ENCODE data around the gene COPZ1.
"Not testable (repeated sequence)": the region's sequence is repeated elsewhere in the genome, so short reads cannot be mapped to it uniquely, and the experiment has no call there.

The COPZ1 gene

DNA sequence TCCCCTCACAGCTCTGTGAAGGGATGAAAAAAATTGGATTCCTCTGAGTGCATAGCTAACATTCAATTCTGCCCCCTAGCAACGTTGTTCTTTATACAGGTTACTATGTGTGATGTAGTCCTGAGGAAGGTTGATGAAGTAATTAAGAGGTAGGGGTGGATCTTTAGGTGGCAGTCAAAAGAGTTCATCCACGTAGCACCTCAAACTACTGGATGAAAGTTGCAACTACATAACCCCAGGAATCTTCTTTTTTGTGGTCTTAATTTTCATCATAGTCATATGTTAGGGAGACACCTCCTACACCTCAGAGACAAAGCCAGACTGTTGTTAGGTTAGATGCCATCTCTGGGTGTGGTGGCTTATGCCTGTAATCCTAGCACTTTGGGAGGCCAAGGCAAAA, 13.9 kb upstream of the COPZ1 start:
- Histone ChIP-seq H3K9ac (ENCODE audit: low read depth in 1 of 2, low read length in 2 of 2) (no peak overlapping the region), H3K4me1 (ENCODE audit: control insufficient read depth in 2 of 2, insufficient read depth in 2 of 2, low read length in 2 of 2) (peaks cover 0 to 4% of the 10 kb centered on the region in 2 donors), H3K4me3 (ENCODE audit: low read length in 2 of 2) (no peak overlapping the region), H3K36me3 (ENCODE audit: control insufficient read depth in 2 of 2, insufficient read depth in 2 of 2, low read length in 2 of 2) (no peaks in the 10 kb centered on the region), H3K27me3 (ENCODE audit: control insufficient read depth in 2 of 2, insufficient read depth in 2 of 2, low read length in 2 of 2) (peaks cover 0 to 2% of the 10 kb centered on the region in 2 donors), H3K9me3 (ENCODE audit: control insufficient read depth in 2 of 2, low read length in 2 of 2) (no peaks in the 10 kb centered on the region), H3K27ac (ENCODE audit: low read depth in 2 of 2, low read length in 2 of 2) (no peak overlapping the region)

DNA sequence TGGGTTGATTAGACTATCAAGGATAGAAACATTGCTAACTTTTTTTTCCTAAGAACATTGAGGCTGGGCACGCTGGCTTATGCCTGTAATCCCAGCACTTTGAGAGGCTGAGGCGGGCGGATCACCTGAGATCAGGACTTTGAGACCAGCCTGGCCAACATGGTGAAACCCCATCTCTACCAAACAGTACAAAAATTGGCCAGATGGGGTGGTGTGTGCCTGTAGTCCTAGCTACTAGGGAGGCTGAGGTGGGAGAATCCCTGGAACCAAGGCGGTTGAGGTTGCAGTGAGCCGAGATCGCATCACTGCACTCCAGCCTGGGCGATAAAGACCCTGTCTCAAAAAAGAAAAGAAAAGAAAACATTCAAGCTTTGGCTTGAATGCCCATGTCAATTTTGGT, 12.6 kb upstream of the COPZ1 start:
- not testable (repeated sequence) for H3K27ac ChIP-seq (ENCODE audit: low read depth in 2 of 2, low read length in 2 of 2); H3K9me3 ChIP-seq (ENCODE audit: control insufficient read depth in 2 of 2, low read length in 2 of 2); H3K4me1 ChIP-seq (ENCODE audit: control insufficient read depth in 2 of 2, insufficient read depth in 2 of 2, low read length in 2 of 2); H3K9ac ChIP-seq (ENCODE audit: low read depth in 1 of 2, low read length in 2 of 2); H3K4me3 ChIP-seq (ENCODE audit: low read length in 2 of 2); H3K27me3 ChIP-seq (ENCODE audit: control insufficient read depth in 2 of 2, insufficient read depth in 2 of 2, low read length in 2 of 2); H3K36me3 ChIP-seq (ENCODE audit: control insufficient read depth in 2 of 2, insufficient read depth in 2 of 2, low read length in 2 of 2)

DNA sequence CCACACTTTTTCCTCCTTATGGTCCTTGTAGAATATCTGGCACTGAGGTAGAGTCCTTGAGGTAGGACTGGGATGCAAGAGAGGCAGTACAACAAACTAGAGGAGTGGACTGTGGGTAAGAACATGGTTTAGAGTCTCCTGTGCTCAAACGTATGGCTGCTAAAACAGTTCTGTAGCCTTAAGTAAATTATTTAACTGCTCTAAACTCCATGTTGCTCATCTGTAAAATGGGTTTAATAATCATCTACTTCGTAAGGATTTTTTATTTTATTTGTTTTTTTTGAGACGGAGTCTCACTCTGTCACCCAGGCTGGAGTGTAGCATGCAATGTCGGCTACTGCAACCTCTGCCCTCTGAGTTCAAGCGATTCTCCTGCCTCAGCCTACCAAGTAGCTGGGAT, 3.6 kb upstream of the COPZ1 start:
- Histone ChIP-seq H3K4me3 (ENCODE audit: low read length in 2 of 2) (no peak overlapping the region), H3K36me3 (ENCODE audit: control insufficient read depth in 2 of 2, insufficient read depth in 2 of 2, low read length in 2 of 2) (no peaks in the 10 kb centered on the region), H3K9me3 (ENCODE audit: control insufficient read depth in 2 of 2, low read length in 2 of 2) (no peaks in the 10 kb centered on the region), H3K4me1 (ENCODE audit: control insufficient read depth in 2 of 2, insufficient read depth in 2 of 2, low read length in 2 of 2) (peaks cover 0 to 8% of the 10 kb centered on the region in 2 donors), H3K27ac (ENCODE audit: low read depth in 2 of 2, low read length in 2 of 2) (no peak overlapping the region), H3K27me3 (ENCODE audit: control insufficient read depth in 2 of 2, insufficient read depth in 2 of 2, low read length in 2 of 2) (no peaks in the 10 kb centered on the region), H3K9ac (ENCODE audit: low read depth in 1 of 2, low read length in 2 of 2) (no peak overlapping the region)

DNA sequence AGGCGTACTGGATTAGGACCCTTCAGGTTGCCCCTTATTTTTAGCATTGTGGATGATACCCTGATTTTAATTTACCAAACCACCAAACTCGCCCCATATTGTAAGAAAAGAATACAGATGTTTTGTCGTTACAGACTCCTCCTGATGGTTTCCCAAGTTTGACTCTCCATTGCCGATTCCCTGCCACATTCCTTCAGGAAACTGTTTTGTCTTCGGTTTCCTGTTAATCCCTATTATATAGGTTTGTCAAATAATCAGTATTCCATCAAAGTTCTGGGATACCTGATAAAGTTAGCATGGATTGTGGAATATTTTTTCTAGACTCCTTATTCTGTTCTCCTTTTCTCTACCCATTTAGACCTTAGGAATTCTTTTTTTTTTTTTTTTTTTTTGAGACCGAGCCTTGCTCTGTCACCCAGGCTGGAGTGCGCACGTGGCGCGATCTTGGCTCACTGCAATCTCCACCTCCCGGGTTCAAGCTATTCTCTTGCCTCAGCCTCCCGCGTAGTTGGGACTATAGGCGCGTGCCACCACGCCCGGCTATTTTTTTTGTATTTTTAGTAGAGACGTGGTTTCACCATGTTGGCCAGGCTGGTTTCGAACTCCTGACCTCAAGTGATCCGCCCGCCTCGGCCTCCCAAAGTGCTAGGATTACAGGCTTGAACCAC, 645 bp downstream of the COPZ1 start:
- not testable (repeated sequence) for H3K9me3 ChIP-seq (ENCODE audit: control insufficient read depth in 2 of 2, low read length in 2 of 2); H3K27me3 ChIP-seq (ENCODE audit: control insufficient read depth in 2 of 2, insufficient read depth in 2 of 2, low read length in 2 of 2); H3K36me3 ChIP-seq (ENCODE audit: control insufficient read depth in 2 of 2, insufficient read depth in 2 of 2, low read length in 2 of 2)
- H3K27ac ChIP-seq (ENCODE audit: low read depth in 2 of 2, low read length in 2 of 2) = peak overlapping the region; percentile 70 to 85
- H3K4me1 ChIP-seq (ENCODE audit: control insufficient read depth in 2 of 2, insufficient read depth in 2 of 2, low read length in 2 of 2) = peaks cover under 1 to 18% of the 10 kb centered on the region in 2 donors
- peak overlapping the region; percentile 88 to 100 for H3K4me3 ChIP-seq (ENCODE audit: low read length in 2 of 2)
- H3K9ac ChIP-seq (ENCODE audit: low read depth in 1 of 2, low read length in 2 of 2) = peak overlapping the region; percentile 83 to 98

DNA sequence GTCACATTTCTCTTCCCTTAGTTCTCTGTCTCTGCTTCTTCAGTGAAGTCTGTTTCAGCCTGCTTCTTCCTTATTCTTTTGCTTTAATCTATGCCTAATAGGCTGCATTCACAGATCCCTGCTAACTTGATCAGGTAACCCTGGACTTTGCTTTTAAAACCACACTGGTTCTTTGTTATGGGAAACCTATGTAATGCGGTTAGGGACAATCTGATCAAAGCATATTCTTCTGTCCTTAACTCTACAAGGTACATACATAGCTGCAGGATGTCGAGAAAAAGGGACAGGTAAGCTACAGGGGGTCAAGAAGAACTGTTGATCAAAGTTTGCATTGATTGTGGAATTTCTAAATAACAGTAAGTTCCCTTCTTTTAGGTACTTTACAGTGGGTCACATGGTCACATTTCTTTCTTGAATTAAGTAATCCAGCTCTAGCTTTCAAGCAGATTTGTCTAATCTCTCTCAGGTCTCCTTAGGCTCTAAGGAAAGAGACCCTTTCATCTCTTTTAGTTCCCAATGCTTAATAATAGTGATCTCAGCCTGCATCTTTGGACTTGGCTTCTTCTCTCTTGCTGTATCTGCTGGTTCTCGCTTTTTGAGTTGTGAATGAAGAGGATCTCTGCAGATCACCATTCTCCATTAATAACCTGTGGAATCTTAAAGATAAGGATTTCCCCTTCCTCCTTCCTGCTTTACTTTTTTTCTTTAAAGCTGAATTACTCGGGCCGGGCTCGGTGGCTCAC, 3.8 kb downstream of the COPZ1 start:
- Histone ChIP-seq H3K27me3 (ENCODE audit: control insufficient read depth in 2 of 2, insufficient read depth in 2 of 2, low read length in 2 of 2) (no peaks in the 10 kb centered on the region), H3K4me1 (ENCODE audit: control insufficient read depth in 2 of 2, insufficient read depth in 2 of 2, low read length in 2 of 2) (peaks cover 4 to 28% of the 10 kb centered on the region in 2 donors), H3K9ac (ENCODE audit: low read depth in 1 of 2, low read length in 2 of 2) (no peak overlapping the region), H3K36me3 (ENCODE audit: control insufficient read depth in 2 of 2, insufficient read depth in 2 of 2, low read length in 2 of 2) (peaks cover 0 to 3% of the 10 kb centered on the region in 2 donors), H3K4me3 (ENCODE audit: low read length in 2 of 2) (no peak overlapping the region), H3K9me3 (ENCODE audit: control insufficient read depth in 2 of 2, low read length in 2 of 2) (no peaks in the 10 kb centered on the region), H3K27ac (ENCODE audit: low read depth in 2 of 2, low read length in 2 of 2) (no peak overlapping the region)

DNA sequence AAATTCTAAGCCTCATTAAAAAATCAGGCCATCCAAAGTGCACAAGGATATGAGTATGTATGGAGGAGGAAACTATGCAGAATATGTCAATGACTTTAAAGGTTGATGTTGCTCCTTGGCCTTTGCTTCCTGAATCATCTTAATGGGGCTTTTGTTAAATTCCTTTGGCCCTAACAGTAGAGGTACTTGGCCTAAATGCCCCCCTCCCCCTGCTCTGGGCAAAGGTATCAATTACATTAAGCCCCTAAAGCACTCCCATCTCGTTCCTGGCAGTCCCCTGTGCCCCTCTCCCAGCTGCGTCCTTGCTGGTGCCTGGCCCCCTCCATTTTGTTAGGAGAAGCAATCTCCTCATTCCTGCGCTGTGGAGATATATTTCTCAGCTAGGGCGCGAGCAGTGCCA, 4.8 kb downstream of the COPZ1 start:
- H3K4me3 ChIP-seq (ENCODE audit: low read length in 2 of 2) = no peak overlapping the region
- no peaks in the 10 kb centered on the region for H3K27me3 ChIP-seq (ENCODE audit: control insufficient read depth in 2 of 2, insufficient read depth in 2 of 2, low read length in 2 of 2)
- H3K9me3 ChIP-seq (ENCODE audit: control insufficient read depth in 2 of 2, low read length in 2 of 2) = no peaks in the 10 kb centered on the region
- no peak overlapping the region for H3K27ac ChIP-seq (ENCODE audit: low read depth in 2 of 2, low read length in 2 of 2)
- peaks cover 4 to 23% of the 10 kb centered on the region in 2 donors for H3K4me1 ChIP-seq (ENCODE audit: control insufficient read depth in 2 of 2, insufficient read depth in 2 of 2, low read length in 2 of 2)
- no peak overlapping the region for H3K9ac ChIP-seq (ENCODE audit: low read depth in 1 of 2, low read length in 2 of 2)
- peaks cover 0 to 3% of the 10 kb centered on the region in 2 donors for H3K36me3 ChIP-seq (ENCODE audit: control insufficient read depth in 2 of 2, insufficient read depth in 2 of 2, low read length in 2 of 2)

DNA sequence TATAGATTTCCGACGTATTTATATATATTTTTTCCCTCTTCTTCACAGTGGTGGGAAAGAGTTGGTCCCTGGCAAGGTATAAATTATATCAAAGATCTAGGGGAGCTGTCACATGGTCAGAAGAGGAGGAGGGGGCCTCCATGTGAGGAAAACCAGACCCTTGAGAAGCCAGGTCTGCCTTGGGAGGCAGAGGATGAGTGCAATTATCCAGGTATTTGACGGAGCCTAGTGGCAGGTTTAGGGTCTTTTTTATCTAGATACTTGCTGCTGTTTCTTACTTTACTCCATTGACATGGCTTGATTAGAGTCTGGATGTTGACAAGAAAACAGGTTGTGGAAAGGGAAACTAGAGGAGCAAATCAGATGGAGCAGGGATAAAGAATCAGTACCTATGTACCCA, 5.5 kb downstream of the COPZ1 start:
- H3K36me3 ChIP-seq (ENCODE audit: control insufficient read depth in 2 of 2, insufficient read depth in 2 of 2, low read length in 2 of 2) = peaks cover 0 to 3% of the 10 kb centered on the region in 2 donors
- no peak overlapping the region for H3K27ac ChIP-seq (ENCODE audit: low read depth in 2 of 2, low read length in 2 of 2)
- H3K27me3 ChIP-seq (ENCODE audit: control insufficient read depth in 2 of 2, insufficient read depth in 2 of 2, low read length in 2 of 2) = no peaks in the 10 kb centered on the region
- peaks cover 4 to 23% of the 10 kb centered on the region in 2 donors for H3K4me1 ChIP-seq (ENCODE audit: control insufficient read depth in 2 of 2, insufficient read depth in 2 of 2, low read length in 2 of 2)
- H3K9ac ChIP-seq (ENCODE audit: low read depth in 1 of 2, low read length in 2 of 2) = no peak overlapping the region
- no peak overlapping the region for H3K4me3 ChIP-seq (ENCODE audit: low read length in 2 of 2)
- H3K9me3 ChIP-seq (ENCODE audit: control insufficient read depth in 2 of 2, low read length in 2 of 2) = no peaks in the 10 kb centered on the region

DNA sequence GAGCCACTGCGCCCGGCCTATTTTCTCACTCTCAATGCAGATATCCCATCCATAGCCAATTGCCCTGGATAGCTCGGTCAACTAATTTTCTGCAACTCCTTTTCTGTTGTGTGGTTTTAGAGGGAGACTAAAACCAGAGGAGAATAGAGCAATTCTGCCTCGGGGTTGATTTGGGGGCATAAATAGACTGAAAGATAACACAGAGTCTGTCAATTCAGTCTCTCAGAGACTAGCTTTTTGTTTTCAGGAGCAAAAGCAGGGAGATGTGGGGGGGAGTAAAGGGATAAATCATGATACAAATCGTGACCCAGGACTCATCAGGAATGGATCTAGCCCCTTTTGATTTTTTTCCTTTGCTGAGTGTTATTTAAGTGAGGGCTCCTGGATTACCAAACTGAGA, 6.5 kb downstream of the COPZ1 start:
- H3K9me3 ChIP-seq (ENCODE audit: control insufficient read depth in 2 of 2, low read length in 2 of 2) = no peaks in the 10 kb centered on the region
- no peaks in the 10 kb centered on the region for H3K27me3 ChIP-seq (ENCODE audit: control insufficient read depth in 2 of 2, insufficient read depth in 2 of 2, low read length in 2 of 2)
- H3K4me3 ChIP-seq (ENCODE audit: low read length in 2 of 2) = no peak overlapping the region
- no peak overlapping the region for H3K27ac ChIP-seq (ENCODE audit: low read depth in 2 of 2, low read length in 2 of 2)
- peaks cover 4 to 20% of the 10 kb centered on the region in 2 donors for H3K4me1 ChIP-seq (ENCODE audit: control insufficient read depth in 2 of 2, insufficient read depth in 2 of 2, low read length in 2 of 2)
- peaks cover 0 to 3% of the 10 kb centered on the region in 2 donors for H3K36me3 ChIP-seq (ENCODE audit: control insufficient read depth in 2 of 2, insufficient read depth in 2 of 2, low read length in 2 of 2)
- no peak overlapping the region for H3K9ac ChIP-seq (ENCODE audit: low read depth in 1 of 2, low read length in 2 of 2)

DNA sequence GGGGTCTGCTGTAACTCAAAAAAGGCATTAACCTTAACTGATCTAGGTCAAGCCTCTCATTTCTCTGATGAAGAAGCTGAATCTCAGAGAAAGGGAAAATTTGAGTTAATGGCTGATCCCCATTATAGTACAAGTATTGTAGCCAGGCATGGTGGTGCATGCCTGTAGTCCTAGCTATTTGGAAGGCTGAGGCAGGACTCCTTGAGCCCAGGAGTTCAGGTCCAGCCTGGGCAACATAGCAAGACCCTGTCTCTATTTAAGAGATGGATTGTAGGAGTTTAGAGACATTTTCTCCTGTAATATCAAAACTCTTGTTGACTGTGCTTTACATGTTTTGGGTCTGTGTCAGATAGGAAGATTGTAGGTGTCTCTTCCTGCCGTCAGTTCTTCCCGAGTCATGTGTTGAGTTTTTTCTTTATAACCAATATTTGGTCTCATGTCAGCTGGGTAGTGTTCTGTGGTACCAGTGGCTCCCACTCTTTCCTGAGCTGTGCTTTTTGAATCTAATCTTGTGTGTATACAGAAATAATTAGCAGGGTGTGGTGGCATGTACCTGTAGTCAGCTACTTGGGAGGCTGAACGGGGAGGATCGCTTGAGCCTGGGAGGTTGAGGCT, 8.6 kb downstream of the COPZ1 start:
- Histone ChIP-seq H3K36me3 (ENCODE audit: control insufficient read depth in 2 of 2, insufficient read depth in 2 of 2, low read length in 2 of 2) (peaks cover 0 to 3% of the 10 kb centered on the region in 2 donors), H3K4me1 (ENCODE audit: control insufficient read depth in 2 of 2, insufficient read depth in 2 of 2, low read length in 2 of 2) (peaks cover 7 to 17% of the 10 kb centered on the region in 2 donors), H3K9me3 (ENCODE audit: control insufficient read depth in 2 of 2, low read length in 2 of 2) (no peaks in the 10 kb centered on the region)

DNA sequence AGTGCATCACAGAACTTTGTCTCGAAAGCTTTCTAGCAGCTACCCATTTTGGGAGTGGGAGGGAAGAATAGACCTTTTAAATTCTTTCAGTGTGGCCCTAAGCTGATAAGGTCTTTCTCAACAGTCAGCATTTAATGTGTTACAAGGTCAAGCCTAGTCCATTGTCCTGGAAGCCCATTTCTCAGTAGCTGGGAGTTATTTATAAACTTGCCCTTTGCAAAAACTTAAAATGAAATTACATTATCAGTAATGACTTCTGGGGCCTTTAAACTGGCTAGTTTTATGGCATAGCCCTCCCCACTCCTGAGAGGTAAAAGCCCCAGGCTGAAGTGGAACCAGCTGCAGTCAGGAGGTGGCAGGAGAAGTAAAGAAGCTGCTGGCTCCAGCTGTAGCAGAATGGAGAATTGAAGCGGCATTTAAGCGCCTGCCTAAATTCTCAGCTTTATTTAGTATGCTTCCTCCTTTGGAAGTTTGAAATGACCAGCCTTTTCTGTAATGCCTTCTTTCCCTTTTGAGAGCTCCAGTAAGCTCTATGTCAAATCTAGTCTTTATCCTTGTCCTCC, 12.4 kb downstream of the COPZ1 start:
- H3K27me3 ChIP-seq (ENCODE audit: control insufficient read depth in 2 of 2, insufficient read depth in 2 of 2, low read length in 2 of 2) = no peaks in the 10 kb centered on the region
- no peak overlapping the region for H3K9ac ChIP-seq (ENCODE audit: low read depth in 1 of 2, low read length in 2 of 2)
- peaks cover 0 to 4% of the 10 kb centered on the region in 2 donors for H3K4me1 ChIP-seq (ENCODE audit: control insufficient read depth in 2 of 2, insufficient read depth in 2 of 2, low read length in 2 of 2)
- peaks cover 16% of the 10 kb centered on the region in 2 donors for H3K36me3 ChIP-seq (ENCODE audit: control insufficient read depth in 2 of 2, insufficient read depth in 2 of 2, low read length in 2 of 2)
- no peaks in the 10 kb centered on the region for H3K9me3 ChIP-seq (ENCODE audit: control insufficient read depth in 2 of 2, low read length in 2 of 2)
- no peak overlapping the region for H3K27ac ChIP-seq (ENCODE audit: low read depth in 2 of 2, low read length in 2 of 2)
- H3K4me3 ChIP-seq (ENCODE audit: low read length in 2 of 2) = no peak overlapping the region

More for the DNA sequence above, 8.6 kb downstream of the COPZ1 start:
- Histone ChIP-seq H3K4me3 (ENCODE audit: low read length in 2 of 2) (no peak overlapping the region), H3K9ac (ENCODE audit: low read depth in 1 of 2, low read length in 2 of 2) (no peak overlapping the region), H3K27ac (ENCODE audit: low read depth in 2 of 2, low read length in 2 of 2) (no peak overlapping the region), H3K27me3 (ENCODE audit: control insufficient read depth in 2 of 2, insufficient read depth in 2 of 2, low read length in 2 of 2) (no peaks in the 10 kb centered on the region)
